ENCODE data around the gene CRISP2.

CRISP2 gene

GRCh38 chr6:49662231-49662891 lies 51.0 kb downstream of the CRISP2 start:
- no peak for DNase-seq (ENCODE audit: low read depth)

GRCh38 chr6:49653942-49654341 lies 59.4 kb downstream of the CRISP2 start:
- no peak for DNase-seq (ENCODE audit: low read depth)

DNA sequence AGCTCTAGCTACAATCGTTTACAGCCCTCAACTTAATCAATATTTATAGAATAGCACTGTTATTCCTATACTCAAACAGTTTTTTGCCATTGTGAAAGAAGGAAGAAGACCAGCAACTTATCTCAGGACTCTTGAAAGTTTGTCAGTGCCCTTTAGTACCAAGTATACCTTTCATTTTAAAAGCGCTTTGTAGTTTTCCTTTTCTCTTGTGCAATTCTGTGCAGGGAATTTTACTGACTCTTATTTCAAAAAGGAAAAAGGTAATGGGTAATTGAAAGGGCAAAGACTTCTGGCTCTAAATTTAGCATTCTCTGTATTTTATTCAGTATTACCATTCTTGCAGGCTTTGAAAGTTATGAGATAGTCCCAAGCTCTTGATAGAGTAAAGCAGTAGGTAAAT lies 59.9 kb downstream of the CRISP2 start:
- no peak for DNase-seq (ENCODE audit: low read depth)

- no peak for DNase-seq (ENCODE audit: low read depth)
Observed at GRCh38 chr6:49651239-49651638, 62.1 kb downstream of the CRISP2 start.

DNA sequence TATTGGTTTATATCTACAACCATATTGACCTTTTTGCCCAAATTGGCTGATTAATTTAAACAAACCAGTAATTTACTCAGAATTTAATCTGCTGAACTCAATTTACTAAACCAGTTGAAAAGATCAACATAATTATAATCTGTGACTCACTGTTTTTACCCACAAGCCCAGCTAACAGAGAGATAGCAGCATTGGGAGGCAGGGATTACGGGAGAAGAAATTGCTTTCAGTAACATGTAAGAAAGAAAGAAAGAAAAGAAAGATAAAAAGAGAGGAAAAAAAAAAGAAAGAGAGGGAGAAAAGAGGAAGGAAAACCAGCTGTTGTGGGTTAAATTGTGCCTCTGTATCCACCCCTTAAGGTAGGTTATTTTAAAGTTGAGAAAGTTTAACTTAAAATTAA lies 63.4 kb downstream of the CRISP2 start:
- no peak for DNase-seq (ENCODE audit: low read depth)

DNA sequence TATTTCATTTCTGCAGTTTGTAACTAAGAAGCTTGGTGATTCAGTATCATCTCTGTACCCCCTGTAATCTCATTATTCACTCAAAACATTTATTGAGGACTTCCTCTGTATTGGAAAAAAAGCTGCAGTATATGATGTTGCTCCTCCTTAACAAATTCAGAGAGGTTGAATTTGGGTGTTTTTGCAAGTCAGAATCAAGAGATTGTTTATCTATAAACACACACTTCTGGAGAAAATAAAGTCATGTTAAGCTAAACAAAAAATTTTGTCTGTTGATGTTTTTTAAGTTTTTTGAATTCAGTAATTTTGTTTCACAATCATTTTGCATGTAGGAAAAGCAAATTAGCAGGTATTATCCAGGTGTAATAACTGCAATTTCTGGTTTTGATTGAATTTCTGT lies 65.3 kb downstream of the CRISP2 start:
- DNase-seq (ENCODE audit: low read depth), result no peak

GRCh38 chr6:49647476-49647875 lies 65.9 kb downstream of the CRISP2 start:
- DNase-seq (ENCODE audit: low read depth), result no peak

DNA sequence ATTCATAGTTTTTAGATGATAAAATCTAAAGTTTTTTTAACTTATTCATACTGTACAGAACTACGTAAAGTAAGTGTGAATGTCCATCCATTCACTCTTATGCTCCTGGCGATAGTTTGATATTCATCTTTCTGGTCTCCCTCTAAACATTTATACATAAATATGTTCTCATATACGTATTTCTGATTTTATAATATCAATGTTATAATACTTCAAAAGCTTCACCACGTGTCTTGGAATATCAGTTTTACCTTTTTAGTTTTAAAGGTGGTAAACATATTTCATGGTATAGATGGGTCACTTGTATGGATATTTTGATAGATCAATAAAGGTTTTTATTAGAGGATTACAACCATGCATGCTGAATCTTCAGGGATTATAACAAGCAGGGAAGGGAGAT lies 66.4 kb downstream of the CRISP2 start:
- DNase-seq (ENCODE audit: low read depth), result no peak

DNA sequence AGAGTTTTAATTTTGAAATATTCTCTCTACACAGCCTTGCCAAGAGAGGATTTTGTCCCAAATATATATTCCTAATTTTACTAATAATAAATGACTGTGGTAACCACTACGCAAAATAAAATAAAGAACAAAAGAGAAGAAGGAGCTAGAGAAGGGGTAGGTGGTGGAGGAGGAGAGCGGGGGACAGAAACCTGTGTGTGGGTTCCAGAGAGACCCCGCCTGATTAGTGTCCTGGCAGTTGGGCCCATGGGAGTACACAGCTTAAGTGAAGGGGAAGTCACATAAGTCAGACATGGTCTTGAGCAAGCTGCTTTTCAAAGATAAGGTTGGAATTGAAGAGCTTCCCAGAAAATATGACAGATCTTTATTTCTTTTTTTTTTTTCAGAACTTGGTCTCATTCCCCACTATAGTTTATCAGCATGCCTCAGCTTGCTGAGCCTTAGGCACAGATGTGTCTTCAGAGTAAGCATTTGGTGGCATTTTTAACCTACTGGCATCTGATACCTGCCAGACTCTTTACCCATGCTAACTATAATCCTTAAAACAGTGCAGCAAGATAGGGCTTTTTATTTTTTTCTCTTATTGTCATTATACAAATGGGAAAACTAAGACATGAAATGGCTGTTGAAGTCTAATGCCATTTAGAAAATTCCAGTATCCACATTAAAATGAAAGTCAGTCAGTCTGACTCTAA lies 67.1 kb downstream of the CRISP2 start:
- DNase-seq (ENCODE audit: low read depth), result no peak

DNA sequence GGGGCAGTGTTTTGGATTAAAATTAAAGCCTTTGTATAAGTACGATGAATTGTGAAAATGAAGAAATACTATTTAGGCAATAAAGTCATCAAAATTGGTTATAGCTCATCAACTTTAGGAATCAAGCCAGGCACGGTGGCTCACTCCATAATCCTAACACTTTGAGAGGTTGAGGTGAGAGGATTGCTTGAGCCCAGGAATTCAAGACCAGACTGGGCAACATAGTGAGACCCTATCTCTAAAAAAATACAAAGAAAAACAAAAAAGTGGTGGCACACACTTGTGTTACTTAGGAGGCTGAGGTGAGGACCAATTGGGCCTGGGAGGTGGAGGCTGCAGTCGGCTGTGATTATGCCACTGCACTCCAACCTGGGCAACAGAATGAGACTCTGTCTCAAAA lies 68.2 kb downstream of the CRISP2 start:
- DNase-seq (ENCODE audit: low read depth), result no peak
